Activated naive CD8-positive, alpha-beta T cell treated with anti-CD3 and anti-CD28 coated beads, Interleukin-2, amount 50 U/mL, for 16 hours (primary cell): ENCODE results near the gene TRIM5.
A peak's percentile ranks its signal among the peaks of the same experiment; 100 is the strongest.

Experiments
- DNase-seq: peaks from one replicate; pipeline ENCODE4 v3.0.0-alpha.2; 2020; ENCODE audit warnings: low read depth, low spot score

The TRIM5 gene

GRCh38 chr11:5624489-5625279 is 60.2 kb downstream of the TRIM5 start, which contains the start of gene TRIM34:
Gene TRIM34 (plus strand): TSS chr11:5625001. CDS start chr11:5632332, 7,331 bp downstream.
- peak; percentile 19 for DNase-seq

- no peak for DNase-seq
Observed at GRCh38 chr11:5622802-5623201, 62.1 kb downstream of the TRIM5 start.

- DNase-seq, result no peak
Observed at GRCh38 chr11:5621580-5621979, 63.3 kb downstream of the TRIM5 start.

GRCh38 chr11:5620651-5621521 is 64.0 kb downstream of the TRIM5 start:
- DNase-seq, result no peak

- DNase-seq, result no peak
Observed at GRCh38 chr11:5618807-5619206, 66.1 kb downstream of the TRIM5 start.
